Mesothelial cell of epicardium (in vitro differentiated cells): ENCODE data around the gene PAK2. TPM values are rescaled to one million over a fixed set of nuclear protein-coding genes. Genes with fewer than 3 reads are reported as not detected.

Experiments used
- DNase-seq, 2 experiments: peaks; one replicate each; pipeline ENCODE4 v3.0.0; 2021; ENCODE audit warnings: low spot score in 2 of 2; ENCODE audit not compliant: unreplicated experiment in 2 of 2
- H3K27ac Mint-ChIP-seq: 2 replicates; pipeline ENCODE4 v1.8.0; 2021; ENCODE audit warnings: mixed read lengths
- H3K27me3 Mint-ChIP-seq: 2 replicates; pipeline ENCODE4 v1.8.0; 2021; ENCODE audit warnings: low read depth, mixed read lengths
- H3K36me3 Mint-ChIP-seq: 2 replicates; pipeline ENCODE4 v1.8.0; 2021; ENCODE audit warnings: mixed read lengths
- H3K4me1 Mint-ChIP-seq: 2 replicates; pipeline ENCODE4 v1.8.0; 2021; ENCODE audit warnings: mixed read lengths
- H3K4me3 Mint-ChIP-seq: 2 replicates; pipeline ENCODE4 v1.8.0; 2021; ENCODE audit warnings: mild to moderate bottlenecking, moderate library complexity, mixed read lengths
- H3K9me3 Mint-ChIP-seq: 2 replicates; pipeline ENCODE4 v1.8.0; 2021; ENCODE audit warnings: mixed read lengths
- total RNA-seq: library from RNA; stranded (reverse); gene quantifications from 3 replicates; pipeline ENCODE4 v1.2.1, GENCODE V29; 2021
- TF ChIP-seq, protein P1 (sequence below): fragments of 200-600 bp; sonication (generic); IDR thresholded peaks from one replicate; pipeline ENCODE4 v1.5.0; 2021; ENCODE audit warnings: antibody characterized with exemption; ENCODE audit not compliant: unreplicated experiment

The PAK2 gene
- total RNA-seq, 1 donor from 2014 or later: 52.0 TPM

DNA sequence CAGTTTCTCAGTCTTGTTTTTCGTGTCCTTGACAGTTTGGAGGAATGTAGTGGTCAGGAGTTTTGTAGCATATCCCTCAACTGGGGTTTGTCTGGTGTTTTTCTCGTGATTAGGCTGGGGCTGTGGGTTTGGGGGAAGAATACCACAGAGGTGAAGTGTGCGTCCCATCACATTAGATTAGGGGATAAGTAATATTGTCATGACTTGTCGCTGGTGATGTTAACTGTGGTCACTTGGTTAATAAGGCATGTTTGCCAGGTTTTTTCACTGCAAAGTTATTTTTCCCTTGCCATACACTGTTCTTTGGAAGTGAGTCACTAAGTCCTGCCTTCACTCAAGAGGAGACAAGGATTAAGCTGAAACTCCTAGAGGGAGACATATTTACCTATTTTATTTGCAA, 39.1 kb downstream of the PAK2 start:
- H3K9me3 Mint-ChIP-seq: peaks cover 6% of the 10 kb centered on the region
- H3K4me1 Mint-ChIP-seq: peaks cover 20% of the 10 kb centered on the region
- peaks cover 34% of the 10 kb centered on the region for H3K36me3 Mint-ChIP-seq
- H3K4me3 Mint-ChIP-seq: no peak overlapping the region
- peak overlapping the region; percentile 47 for H3K27ac Mint-ChIP-seq
- TF ChIP-seq, protein P1, sequence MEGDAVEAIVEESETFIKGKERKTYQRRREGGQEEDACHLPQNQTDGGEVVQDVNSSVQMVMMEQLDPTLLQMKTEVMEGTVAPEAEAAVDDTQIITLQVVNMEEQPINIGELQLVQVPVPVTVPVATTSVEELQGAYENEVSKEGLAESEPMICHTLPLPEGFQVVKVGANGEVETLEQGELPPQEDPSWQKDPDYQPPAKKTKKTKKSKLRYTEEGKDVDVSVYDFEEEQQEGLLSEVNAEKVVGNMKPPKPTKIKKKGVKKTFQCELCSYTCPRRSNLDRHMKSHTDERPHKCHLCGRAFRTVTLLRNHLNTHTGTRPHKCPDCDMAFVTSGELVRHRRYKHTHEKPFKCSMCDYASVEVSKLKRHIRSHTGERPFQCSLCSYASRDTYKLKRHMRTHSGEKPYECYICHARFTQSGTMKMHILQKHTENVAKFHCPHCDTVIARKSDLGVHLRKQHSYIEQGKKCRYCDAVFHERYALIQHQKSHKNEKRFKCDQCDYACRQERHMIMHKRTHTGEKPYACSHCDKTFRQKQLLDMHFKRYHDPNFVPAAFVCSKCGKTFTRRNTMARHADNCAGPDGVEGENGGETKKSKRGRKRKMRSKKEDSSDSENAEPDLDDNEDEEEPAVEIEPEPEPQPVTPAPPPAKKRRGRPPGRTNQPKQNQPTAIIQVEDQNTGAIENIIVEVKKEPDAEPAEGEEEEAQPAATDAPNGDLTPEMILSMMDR: no peak
- DNase-seq: no peak
- H3K27me3 Mint-ChIP-seq: no peaks in the 10 kb centered on the region

DNA sequence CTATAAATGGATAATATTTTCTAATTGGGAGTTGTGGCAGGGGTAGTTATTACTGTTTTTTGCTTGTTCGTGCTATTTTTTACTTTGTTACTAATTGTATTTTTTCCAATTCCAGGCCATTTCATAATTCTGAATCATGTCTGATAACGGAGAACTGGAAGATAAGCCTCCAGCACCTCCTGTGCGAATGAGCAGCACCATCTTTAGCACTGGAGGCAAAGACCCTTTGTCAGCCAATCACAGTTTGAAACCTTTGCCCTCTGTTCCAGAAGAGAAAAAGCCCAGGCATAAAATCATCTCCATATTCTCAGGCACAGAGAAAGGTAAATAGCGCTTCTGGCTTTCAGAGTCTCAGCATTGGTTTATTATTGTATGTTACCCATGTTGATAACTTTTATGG, 42.9 kb downstream of the PAK2 start:
- peaks cover 48% of the 10 kb centered on the region for H3K36me3 Mint-ChIP-seq
- no peaks in the 10 kb centered on the region for H3K27me3 Mint-ChIP-seq
- H3K9me3 Mint-ChIP-seq: peaks cover 11% of the 10 kb centered on the region
- H3K27ac Mint-ChIP-seq: no peak overlapping the region
- DNase-seq: no peak
- no peak overlapping the region for H3K4me3 Mint-ChIP-seq
- peaks cover 13% of the 10 kb centered on the region for H3K4me1 Mint-ChIP-seq
- TF ChIP-seq, protein P1: no peak

DNA sequence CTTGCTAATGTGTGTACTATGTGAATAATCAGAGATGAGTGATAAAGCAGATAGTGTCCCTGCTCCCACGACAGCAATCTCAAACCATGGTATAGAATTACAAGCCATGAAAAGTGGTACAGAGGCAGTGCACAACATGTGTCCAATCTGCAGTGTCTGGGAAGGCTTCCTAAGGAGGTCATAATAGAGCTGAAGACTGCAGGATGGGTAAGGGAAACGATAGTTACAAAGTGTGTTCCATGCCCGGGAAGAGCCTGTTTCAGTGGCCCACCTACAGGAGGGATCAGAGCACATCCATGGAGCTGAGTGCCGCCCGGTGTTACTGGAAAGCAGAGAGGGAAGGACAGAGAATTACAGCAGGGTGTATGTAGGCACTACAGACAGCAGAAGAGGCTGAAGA, 48.9 kb downstream of the PAK2 start:
- Mint-ChIP-seq H3K36me3 (peaks cover 35% of the 10 kb centered on the region), H3K4me3 (no peak overlapping the region), H3K9me3 (peaks cover 12% of the 10 kb centered on the region), H3K27me3 (no peaks in the 10 kb centered on the region), H3K27ac (peak overlapping the region; percentile 21), H3K4me1 (peaks cover 30% of the 10 kb centered on the region)
- no peak for DNase-seq
- TF ChIP-seq, protein P1: no peak

DNA sequence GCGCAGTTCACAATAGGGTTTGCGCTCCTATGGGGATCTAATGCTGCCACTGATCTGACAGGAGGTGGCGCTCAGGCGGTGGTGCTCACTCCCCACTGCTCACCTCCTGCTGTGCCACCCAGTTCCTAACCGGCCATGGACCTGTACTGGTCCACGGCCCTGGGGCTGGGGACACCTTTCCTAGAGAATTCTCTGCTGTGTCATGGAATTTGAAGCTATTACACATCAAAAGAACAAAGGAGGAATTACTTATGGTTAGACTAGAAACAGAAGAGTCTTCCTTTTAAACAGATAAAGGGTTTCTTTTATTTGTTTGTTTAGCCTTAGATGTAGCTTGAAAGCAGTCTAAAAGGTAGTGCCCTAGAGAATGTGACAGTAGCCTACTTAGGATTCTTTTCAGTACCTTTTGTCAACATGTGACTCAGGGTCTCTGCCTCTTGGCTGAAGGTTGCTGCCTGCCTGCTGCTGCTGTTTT, 50.3 kb downstream of the PAK2 start:
- H3K36me3 Mint-ChIP-seq: peaks cover 37% of the 10 kb centered on the region
- H3K27me3 Mint-ChIP-seq: no peaks in the 10 kb centered on the region
- DNase-seq: no peak
- H3K9me3 Mint-ChIP-seq: peaks cover 14% of the 10 kb centered on the region
- peaks cover 32% of the 10 kb centered on the region for H3K4me1 Mint-ChIP-seq
- no peak overlapping the region for H3K27ac Mint-ChIP-seq
- no peak overlapping the region for H3K4me3 Mint-ChIP-seq
- TF ChIP-seq, protein P1: no peak

DNA sequence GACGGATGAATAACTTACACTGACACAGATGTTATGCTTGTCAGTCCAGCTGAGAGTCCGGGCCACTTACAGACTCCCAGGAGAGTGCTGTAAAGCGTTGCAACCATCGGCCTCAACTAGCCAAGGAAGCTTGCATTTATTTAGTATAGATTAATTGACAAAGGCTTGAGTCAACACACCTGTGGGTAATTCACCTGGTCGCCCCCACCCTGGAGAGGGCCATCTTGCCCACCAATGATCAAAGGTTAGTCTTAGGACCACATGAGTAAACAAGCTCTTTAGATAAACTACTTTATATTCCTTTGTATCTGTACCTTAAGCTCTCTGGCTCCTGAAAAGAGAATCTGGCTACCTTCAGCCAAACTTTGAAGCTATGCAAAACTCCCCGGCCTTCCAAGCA, 51.0 kb downstream of the PAK2 start:
- DNase-seq: no peak
- H3K4me3 Mint-ChIP-seq: no peak overlapping the region
- H3K36me3 Mint-ChIP-seq: peaks cover 35% of the 10 kb centered on the region
- TF ChIP-seq, protein P1: no peak
- H3K27me3 Mint-ChIP-seq: no peaks in the 10 kb centered on the region
- peaks cover 32% of the 10 kb centered on the region for H3K4me1 Mint-ChIP-seq
- peaks cover 13% of the 10 kb centered on the region for H3K9me3 Mint-ChIP-seq
- H3K27ac Mint-ChIP-seq: peak overlapping the region; percentile 50

DNA sequence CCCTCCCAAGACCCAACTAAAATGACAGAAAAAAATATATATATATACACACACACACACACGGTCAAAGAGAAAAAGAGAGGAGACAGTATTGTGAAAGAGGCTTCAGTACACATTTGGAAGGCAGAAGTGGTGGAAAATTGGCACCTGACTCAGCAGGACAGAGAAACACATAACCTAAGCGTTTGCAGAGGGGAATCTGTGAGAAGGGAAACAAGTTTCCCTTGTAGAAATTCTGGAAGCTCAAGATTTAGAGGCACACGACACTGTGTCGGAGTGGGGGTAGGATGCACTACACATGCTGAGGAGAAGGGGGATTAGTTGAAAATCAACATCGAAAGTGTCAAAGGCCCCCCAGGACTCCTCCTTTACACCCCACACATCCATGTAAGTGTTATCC, 53.1 kb downstream of the PAK2 start:
- Mint-ChIP-seq H3K27ac (peak overlapping the region; percentile 94), H3K4me1 (peaks cover 28% of the 10 kb centered on the region), H3K4me3 (no peak overlapping the region), H3K36me3 (peaks cover 34% of the 10 kb centered on the region), H3K9me3 (peaks cover 19% of the 10 kb centered on the region), H3K27me3 (no peaks in the 10 kb centered on the region)
- TF ChIP-seq, protein P1: no peak
- no peak for DNase-seq
